K562 (cell line): ENCODE data around the gene OGDH. TPM values are rescaled to one million over a fixed set of nuclear protein-coding genes. Genes with fewer than 3 reads are reported as not detected.

ENCODE experiments used
- AFF4 ChIP-seq: sonication (generic); formaldehyde crosslinking; IDR thresholded peaks from 2 replicates; pipeline ENCODE4 v1.8.0; 2023; ENCODE audit warnings: mild to moderate bottlenecking, missing genetic modification reagents
- CCNT2 ChIP-seq: IDR thresholded peaks from 2 replicates; pipeline ENCODE4 v1.6.1; 2011; ENCODE audit warnings: borderline replicate concordance, low read depth, mild to moderate bottlenecking, moderate library complexity, mixed read lengths, low read length; ENCODE audit not compliant: insufficient read length; ENCODE audit errors: extremely low read depth
- MTA3 ChIP-seq: fragments of 450-650 bp; formaldehyde crosslinking; IDR thresholded peaks from 2 replicates; pipeline ENCODE4 v1.6.1; 2017; ENCODE audit warnings: mild to moderate bottlenecking, borderline replicate concordance
- PML ChIP-seq: IDR thresholded peaks from 2 replicates; pipeline ENCODE4 v1.6.1; 2012; ENCODE audit warnings: low read length, inconsistent platforms
- RBM17 ChIP-seq: fragments of 200-400 bp; formaldehyde crosslinking; IDR thresholded peaks from 2 replicates; pipeline ENCODE4 v1.6.1; 2017; ENCODE audit warnings: low read depth, mild to moderate bottlenecking, low read length, borderline replicate concordance
- RFX5 ChIP-seq: IDR thresholded peaks from 2 replicates; pipeline ENCODE4 v1.6.1; 2011; ENCODE audit warnings: low read depth, mild to moderate bottlenecking, improper control_type of control experiment, low read length
- ZBTB5 ChIP-seq: fragments of 450-650 bp; IDR thresholded peaks from 2 replicates; pipeline ENCODE4 v1.6.1; 2017; ENCODE audit warnings: antibody characterized with exemption
- ZNF407 ChIP-seq: fragments of 450-650 bp; IDR thresholded peaks from 2 replicates; pipeline ENCODE4 v1.6.1; 2016; ENCODE audit warnings: low read depth
- ZNF584 ChIP-seq: fragments of 200-800 bp; sonication (Bioruptor generic); IDR thresholded peaks from 2 replicates; pipeline ENCODE4 v1.6.1; 2016; ENCODE audit warnings: low read depth, mild to moderate bottlenecking, missing genetic modification characterization, missing compliant biosample characterization
- polyA plus RNA-seq, 8 experiments: library from polyadenylated mRNA; depleted of rRNA in 4 of 8; stranded (reverse) in 5 of 8; unstranded in 3 of 8; fragments of >200 nt; fragmentation: Nextera tagmentation in 2 of 8; fragmentation: Illumina TruSeq in 1 of 8; extraction: Ambion mirVana in 2 of 8; extraction: Trizol in 1 of 8; gene quantifications; 2 replicates each; pipeline versions ENCODE4 v1.2.1 to v1.2.3, GENCODE V29; 2011 to 2014; ENCODE audit warnings: inconsistent platforms in 1 of 8, missing spikeins in 1 of 8
- total RNA-seq, 7 experiments: library from RNA; depleted of rRNA in 6 of 7; stranded (reverse); fragments of >200 nt in 6 of 7; fragmentation: Illumina TruSeq in 2 of 7; extraction: Trizol in 2 of 7; gene quantifications; 2 replicates each; pipeline versions ENCODE4 v1.2.1 to v1.2.3, GENCODE V29; 2011 to 2021; ENCODE audit warnings: low replicate concordance in 1 of 7
- TF ChIP-seq, protein P1 (sequence below): fragments of 250-450 bp; sonication (Bioruptor Pico); IDR thresholded peaks from 2 replicates; pipeline ENCODE4 v1.8.0; 2021; ENCODE audit warnings: mild to moderate bottlenecking, moderate library complexity

OGDH gene
- total and polyA plus RNA-seq, 9 of the 15 experiments (the other 6 are each of a cell fraction or from before 2014, with no cell fraction given) = 3.1 to 80.3 (median 23.5) TPM

DNA sequence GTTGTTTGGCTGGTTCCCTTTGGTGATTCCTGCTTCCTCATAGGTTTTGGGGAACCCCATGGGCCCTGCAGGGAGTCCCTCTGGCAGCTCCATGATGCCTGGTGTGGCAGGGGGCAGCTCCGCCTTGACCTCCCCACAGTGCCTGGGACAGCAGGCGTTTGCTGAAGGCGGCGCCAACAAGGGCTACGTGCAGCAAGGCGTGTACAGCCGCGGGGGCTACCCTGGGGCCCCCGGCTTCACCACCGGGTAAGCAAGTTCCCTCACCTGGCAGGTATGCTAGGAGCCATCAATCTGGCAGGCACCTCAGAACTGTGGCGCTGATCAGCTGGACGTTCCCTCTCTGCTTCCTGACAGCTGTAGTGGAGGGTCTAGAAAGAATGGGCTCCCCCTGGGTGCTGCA is 150.5 kb downstream of the OGDH start (continued):
- no peak for TF ChIP-seq MTA3
- no peak for TF ChIP-seq RFX5
- TF ChIP-seq CCNT2 = no peak
- TF ChIP-seq, protein P1, sequence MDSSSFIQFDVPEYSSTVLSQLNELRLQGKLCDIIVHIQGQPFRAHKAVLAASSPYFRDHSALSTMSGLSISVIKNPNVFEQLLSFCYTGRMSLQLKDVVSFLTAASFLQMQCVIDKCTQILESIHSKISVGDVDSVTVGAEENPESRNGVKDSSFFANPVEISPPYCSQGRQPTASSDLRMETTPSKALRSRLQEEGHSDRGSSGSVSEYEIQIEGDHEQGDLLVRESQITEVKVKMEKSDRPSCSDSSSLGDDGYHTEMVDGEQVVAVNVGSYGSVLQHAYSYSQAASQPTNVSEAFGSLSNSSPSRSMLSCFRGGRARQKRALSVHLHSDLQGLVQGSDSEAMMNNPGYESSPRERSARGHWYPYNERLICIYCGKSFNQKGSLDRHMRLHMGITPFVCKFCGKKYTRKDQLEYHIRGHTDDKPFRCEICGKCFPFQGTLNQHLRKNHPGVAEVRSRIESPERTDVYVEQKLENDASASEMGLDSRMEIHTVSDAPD = no peak
- TF ChIP-seq AFF4 (CRISPR knock-in tag) = no peak
- no peak for TF ChIP-seq ZBTB5
- no peak for TF ChIP-seq ZNF407
- no peak for TF ChIP-seq ZNF584 (CRISPR knock-in tag)
- TF ChIP-seq PML = no peak
- no peak for TF ChIP-seq RBM17
